Measurements from ENCODE around the gene NEB. TPM values are rescaled to one million over a fixed set of nuclear protein-coding genes. Genes with fewer than 3 reads are reported as not detected.

The NEB gene
- polyA plus RNA-seq, 1 donor from 2014 or later: 0.38 TPM

GRCh38 chr2:151638191-151638933 lies 95.9 kb downstream of the NEB start:
- Histone ChIP-seq H3K27ac (ENCODE audit: low read length) (no peak overlapping the region), H3K9me3 (ENCODE audit: low read length) (no peaks in the 10 kb centered on the region), H4K20me1 (ENCODE audit: insufficient read depth) (no peaks in the 10 kb centered on the region), H3K9ac (ENCODE audit: low read length) (no peak overlapping the region), H3K4me2 (ENCODE audit: low read length) (no peak overlapping the region), H3K79me2 (replicated peaks; ENCODE audit: insufficient read depth, low read length) (no peaks in the 10 kb centered on the region), H3K9me2 (ENCODE audit: insufficient read depth, low read length) (no peaks in the 10 kb centered on the region), H3K4me3 (ENCODE audit: low read length) (no peak overlapping the region), H3K27me3 (ENCODE audit: insufficient read depth, low read depth, low read length) (no peaks in the 10 kb centered on the region), H3F3A (ENCODE audit: insufficient read depth, low read length, poor library complexity, severe bottlenecking) (no peaks in the 10 kb centered on the region), H3K36me3 (ENCODE audit: insufficient read depth, low read length) (no peaks in the 10 kb centered on the region), H2AFZ (ENCODE audit: low read depth, low read length) (no peak overlapping the region)
- no peak for TF ChIP-seq SMC3 (conservative IDR thresholded peaks at IDR 0.05; ENCODE audit: poor library complexity)
- TF ChIP-seq RAD21 (conservative IDR thresholded peaks at IDR 0.05): no peak
- TF ChIP-seq TAF1 (IDR thresholded peaks at IDR 0.05; ENCODE audit: low read depth): no peak

GRCh38 chr2:151637271-151637781 lies 97.0 kb downstream of the NEB start:
- Histone ChIP-seq H3K27ac (ENCODE audit: low read length) (no peak overlapping the region), H3K4me2 (ENCODE audit: low read length) (no peak overlapping the region), H3K9ac (ENCODE audit: low read length) (no peak overlapping the region), H2AFZ (ENCODE audit: low read depth, low read length) (no peak overlapping the region), H4K20me1 (ENCODE audit: insufficient read depth) (no peaks in the 10 kb centered on the region), H3F3A (ENCODE audit: insufficient read depth, low read length, poor library complexity, severe bottlenecking) (no peaks in the 10 kb centered on the region), H3K4me3 (ENCODE audit: low read length) (no peak overlapping the region), H3K79me2 (replicated peaks; ENCODE audit: insufficient read depth, low read length) (no peaks in the 10 kb centered on the region), H3K27me3 (ENCODE audit: insufficient read depth, low read depth, low read length) (no peaks in the 10 kb centered on the region), H3K36me3 (ENCODE audit: insufficient read depth, low read length) (no peaks in the 10 kb centered on the region), H3K9me2 (ENCODE audit: insufficient read depth, low read length) (no peaks in the 10 kb centered on the region), H3K9me3 (ENCODE audit: low read length) (no peaks in the 10 kb centered on the region)
- TF ChIP-seq REST (IDR thresholded peaks at IDR 0.05; ENCODE audit: borderline replicate concordance): no peak
- TF ChIP-seq MXI1 (conservative IDR thresholded peaks at IDR 0.05; ENCODE audit: poor library complexity, severe bottlenecking): no peak
- TF ChIP-seq SMC3 (conservative IDR thresholded peaks at IDR 0.05; ENCODE audit: poor library complexity): no peak
- no peak for TF ChIP-seq EZH2 (IDR thresholded peaks at IDR 0.05; ENCODE audit: borderline replicate concordance, insufficient read depth, low read length, poor library complexity, severe bottlenecking)
- TF ChIP-seq TAF1 (IDR thresholded peaks at IDR 0.05; ENCODE audit: low read depth): no peak
- no peak for TF ChIP-seq POLR2AphosphoS5 (IDR thresholded peaks at IDR 0.05)
- TF ChIP-seq, protein P1, sequence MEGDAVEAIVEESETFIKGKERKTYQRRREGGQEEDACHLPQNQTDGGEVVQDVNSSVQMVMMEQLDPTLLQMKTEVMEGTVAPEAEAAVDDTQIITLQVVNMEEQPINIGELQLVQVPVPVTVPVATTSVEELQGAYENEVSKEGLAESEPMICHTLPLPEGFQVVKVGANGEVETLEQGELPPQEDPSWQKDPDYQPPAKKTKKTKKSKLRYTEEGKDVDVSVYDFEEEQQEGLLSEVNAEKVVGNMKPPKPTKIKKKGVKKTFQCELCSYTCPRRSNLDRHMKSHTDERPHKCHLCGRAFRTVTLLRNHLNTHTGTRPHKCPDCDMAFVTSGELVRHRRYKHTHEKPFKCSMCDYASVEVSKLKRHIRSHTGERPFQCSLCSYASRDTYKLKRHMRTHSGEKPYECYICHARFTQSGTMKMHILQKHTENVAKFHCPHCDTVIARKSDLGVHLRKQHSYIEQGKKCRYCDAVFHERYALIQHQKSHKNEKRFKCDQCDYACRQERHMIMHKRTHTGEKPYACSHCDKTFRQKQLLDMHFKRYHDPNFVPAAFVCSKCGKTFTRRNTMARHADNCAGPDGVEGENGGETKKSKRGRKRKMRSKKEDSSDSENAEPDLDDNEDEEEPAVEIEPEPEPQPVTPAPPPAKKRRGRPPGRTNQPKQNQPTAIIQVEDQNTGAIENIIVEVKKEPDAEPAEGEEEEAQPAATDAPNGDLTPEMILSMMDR (IDR thresholded peaks at IDR 0.05; ENCODE audit: poor library complexity, severe bottlenecking): no peak
- no peak for TF ChIP-seq RAD21 (conservative IDR thresholded peaks at IDR 0.05)
- no peak for TF ChIP-seq EP300 (conservative IDR thresholded peaks at IDR 0.05; ENCODE audit: poor library complexity, severe bottlenecking)
